GM15510 (cell line): ENCODE data around the gene AGFG1.

ENCODE experiments used
- POLR2A ChIP-seq: IDR thresholded peaks from 3 replicates; pipeline ENCODE4 v1.6.1; 2011; ENCODE audit warnings: borderline replicate concordance; ENCODE audit not compliant: insufficient read length; ENCODE audit errors: extremely low read depth

AGFG1 gene

DNA sequence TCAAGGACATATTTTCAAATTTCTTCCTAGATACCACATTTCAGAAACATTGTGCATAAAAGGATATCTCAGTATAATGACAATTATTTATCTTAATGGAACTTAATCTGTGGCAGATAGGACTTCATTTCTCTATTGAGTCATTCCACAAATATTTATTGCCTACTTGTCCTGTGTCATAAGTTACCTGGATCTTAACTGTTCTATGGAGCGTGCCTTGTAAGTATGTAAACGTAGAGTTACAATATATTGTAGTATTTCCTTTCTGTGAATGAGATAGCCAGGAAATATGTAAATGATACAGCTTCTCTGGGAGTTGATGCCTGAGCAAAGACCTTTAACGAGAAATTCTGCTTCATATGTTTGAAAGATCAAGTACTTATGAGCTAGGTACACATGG lies 2.5 kb downstream of the AGFG1 start:
- no peak for TF ChIP-seq POLR2A

DNA sequence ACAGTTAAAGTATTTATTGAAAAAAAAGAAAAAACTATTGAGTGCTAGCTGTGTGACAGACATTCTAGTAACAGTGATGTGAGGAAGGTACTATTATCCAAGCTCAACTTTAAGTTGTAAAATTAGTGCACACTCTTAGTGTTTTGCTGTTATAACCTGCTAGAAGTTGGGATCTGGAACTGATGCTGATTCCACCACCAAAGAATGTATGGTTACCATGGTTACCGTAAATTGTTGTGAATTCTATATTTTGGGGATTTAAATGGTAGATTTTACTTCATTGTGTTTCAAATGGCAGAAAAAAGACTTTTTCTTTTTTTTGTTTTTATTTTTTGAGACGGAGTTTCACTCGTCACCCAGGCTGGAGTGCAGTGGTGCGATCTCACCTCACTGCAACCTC lies 5.3 kb downstream of the AGFG1 start:
- no peak for TF ChIP-seq POLR2A

DNA sequence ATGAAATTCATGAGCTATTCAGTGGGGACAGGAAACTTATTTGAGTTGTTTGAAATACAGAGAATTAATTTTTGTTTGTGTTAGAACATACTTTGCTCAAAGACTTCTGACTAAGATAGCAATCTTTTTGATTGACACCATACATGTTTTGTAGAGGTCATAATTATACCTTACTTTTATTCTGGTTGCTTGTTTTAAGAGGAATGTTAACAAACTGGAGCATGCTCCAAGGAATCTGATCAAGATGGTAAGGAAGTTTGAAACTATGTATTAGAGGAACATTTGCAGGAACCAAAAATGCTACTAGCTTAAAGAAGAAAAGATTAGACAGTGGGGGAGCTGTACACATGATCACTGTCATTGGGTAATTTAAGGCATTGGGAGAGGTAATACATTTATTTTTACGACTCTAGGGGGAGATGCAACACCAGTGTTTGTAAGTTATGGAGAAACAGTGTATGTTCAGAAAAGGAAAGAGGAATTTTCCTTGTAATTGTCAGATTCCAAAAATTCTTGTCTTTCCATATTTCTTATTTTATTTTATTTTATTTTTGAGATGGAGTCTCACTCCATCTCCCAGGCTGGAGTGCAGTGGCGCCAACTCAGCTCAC lies 8.0 kb downstream of the AGFG1 start:
- no peak for TF ChIP-seq POLR2A

DNA sequence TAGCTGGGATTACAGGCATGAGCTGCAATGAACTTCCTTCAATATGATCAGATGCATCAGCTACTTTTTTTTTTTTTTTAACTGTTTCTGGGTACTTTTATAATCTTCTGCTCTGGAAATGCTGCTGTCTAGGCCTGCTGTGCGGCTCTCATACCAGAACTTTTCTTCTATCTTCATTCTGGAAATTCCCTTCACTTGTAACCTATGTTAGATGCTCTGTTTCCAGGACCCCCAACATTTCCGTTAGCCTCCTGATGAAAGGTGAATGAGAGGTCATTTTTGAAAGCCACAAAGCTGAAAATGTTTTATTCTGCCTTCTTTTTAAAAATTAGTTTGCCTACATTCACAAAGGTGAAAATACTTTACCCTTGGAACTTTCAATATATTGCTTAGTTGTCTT lies 8.6 kb downstream of the AGFG1 start:
- TF ChIP-seq POLR2A = no peak

DNA sequence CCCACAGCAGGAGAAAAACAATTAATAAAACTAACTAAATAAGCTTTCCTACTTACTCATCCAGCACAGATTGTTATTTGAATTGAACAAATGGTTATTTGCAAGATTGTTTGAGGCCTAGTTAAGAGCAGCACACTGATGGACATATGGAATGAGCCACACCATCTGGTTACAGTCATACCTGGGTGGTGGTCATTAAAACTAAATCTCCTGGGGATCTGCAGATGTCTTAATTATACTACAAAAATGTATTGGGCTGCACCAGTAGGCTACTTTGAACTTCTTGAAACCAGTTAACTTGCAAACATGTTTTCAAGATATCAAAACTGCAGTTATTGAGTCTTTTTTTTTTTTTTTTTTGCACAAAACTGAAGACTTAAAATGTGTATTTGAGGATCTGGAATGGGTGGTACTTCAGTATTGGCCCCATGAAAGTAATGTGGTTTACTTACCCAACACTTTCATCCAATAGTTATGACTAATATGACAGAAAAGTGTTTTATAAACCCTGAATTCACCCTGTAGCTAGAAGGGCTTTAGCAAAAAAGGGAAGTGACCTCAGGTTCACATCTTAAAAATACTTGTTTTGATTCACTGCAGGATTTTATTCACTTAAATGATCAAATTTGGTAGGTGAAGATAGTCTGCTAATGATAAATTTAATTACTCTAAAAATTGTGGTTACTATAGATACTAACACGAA lies 10.8 kb downstream of the AGFG1 start:
- no peak for TF ChIP-seq POLR2A

DNA sequence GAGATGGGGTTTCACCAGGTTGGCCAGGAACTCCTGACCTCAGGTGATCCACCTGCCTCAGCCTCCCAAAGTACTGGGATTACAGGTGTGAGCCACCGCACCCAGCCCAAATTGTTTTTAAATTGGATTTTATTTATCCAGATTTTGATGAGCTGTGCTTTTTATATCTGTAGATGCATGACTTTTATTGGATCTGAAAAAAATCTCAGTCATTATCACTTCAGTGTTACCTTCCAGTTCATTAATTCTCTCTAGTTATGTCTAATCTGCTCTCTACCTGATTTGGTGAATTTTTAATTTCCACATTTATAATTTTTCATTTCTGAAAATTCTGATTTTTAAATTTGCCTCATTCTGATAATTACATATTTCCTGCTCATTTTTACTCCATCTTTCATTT lies 13.5 kb downstream of the AGFG1 start:
- TF ChIP-seq POLR2A = no peak

DNA sequence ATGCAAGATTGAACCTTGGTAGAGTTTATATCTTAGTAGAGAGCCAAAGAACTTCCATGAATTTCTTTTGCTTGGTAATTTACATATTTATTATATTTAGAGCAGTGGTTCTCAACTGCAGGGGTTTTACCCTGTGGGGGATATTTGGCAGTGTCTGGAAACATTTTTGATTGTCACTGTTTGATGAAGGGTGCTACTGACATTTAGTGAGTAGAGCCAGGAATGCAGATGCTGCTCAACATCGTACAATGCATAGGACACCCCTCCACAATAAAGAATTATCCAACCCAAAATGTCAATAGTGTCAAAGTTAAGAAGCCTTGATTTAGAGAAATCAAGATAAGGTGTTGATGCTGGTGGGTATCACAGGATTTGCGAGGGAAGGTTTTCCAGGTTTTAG lies 14.7 kb downstream of the AGFG1 start:
- no peak for TF ChIP-seq POLR2A

DNA sequence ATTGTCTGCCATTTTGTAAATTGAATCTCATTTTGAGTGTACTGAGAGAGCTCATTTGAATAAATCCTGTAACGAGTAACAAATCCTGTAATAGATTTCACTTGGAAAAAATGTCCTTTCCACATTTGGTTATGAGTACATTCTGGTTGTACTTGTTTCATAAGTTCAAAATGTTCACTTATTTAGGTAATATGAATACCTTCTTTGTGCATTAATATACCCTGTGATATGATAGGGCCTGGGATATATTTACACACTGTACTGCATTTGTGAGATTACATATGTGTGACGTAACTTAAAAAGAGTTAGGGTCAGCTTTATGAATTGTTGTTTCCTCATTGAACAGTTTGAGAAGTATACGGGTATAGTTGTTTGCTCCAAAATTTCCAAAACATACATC lies 16.1 kb downstream of the AGFG1 start:
- TF ChIP-seq POLR2A = no peak

DNA sequence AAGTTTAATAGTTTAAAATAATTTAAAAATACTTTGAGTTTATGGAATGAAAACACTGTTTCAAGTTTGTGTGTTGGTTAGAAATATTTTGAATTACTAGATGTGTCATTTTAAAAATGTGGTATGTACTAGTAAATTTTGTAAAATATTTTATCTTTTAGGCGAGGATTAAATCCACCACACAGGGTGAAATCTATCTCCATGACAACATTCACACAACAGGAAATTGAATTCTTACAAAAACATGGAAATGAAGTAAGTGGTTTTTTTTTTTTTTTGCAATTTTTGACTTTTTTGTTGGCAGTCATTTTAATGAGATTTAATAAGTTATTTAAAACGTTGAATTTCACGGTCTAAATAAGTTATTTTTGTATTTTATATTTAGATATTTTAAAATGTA lies 19.4 kb downstream of the AGFG1 start:
- no peak for TF ChIP-seq POLR2A

DNA sequence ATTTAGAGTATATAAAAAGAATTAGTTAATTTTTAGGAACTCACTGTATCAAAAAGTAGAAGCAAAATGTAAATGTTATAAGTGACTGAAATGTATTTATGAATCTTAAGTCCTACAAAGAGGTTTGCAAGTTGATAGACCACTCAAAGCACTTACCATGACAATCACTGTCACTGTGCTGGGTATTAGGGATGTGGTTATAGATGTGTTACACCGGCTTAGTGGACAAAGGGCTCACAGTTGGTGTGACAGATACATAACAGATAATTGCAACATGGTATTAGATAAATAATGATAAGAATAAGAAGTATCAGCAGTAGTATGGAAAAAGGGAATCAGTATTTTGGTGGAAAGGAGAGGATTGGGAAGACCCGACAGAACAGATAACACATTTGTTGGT lies 21.6 kb downstream of the AGFG1 start:
- TF ChIP-seq POLR2A = no peak

DNA sequence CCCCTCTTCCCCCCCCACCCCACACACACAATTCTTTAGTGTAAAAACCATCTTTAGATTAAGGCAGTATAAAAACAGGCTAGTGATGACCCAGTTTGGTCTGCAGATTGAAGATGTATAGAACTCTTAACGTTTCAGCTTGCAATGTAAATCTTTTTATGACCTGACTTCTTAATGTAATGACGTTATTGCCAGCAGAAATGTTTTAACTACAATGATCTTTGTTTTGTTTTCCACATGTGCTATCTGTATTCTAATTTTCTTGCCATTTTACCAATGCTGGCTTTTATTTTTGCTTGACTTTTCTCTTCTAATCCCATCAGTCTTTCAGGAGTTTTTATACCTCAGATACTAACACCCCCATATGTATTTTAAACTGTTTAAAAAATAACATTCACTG lies 25.2 kb downstream of the AGFG1 start:
- TF ChIP-seq POLR2A = no peak

DNA sequence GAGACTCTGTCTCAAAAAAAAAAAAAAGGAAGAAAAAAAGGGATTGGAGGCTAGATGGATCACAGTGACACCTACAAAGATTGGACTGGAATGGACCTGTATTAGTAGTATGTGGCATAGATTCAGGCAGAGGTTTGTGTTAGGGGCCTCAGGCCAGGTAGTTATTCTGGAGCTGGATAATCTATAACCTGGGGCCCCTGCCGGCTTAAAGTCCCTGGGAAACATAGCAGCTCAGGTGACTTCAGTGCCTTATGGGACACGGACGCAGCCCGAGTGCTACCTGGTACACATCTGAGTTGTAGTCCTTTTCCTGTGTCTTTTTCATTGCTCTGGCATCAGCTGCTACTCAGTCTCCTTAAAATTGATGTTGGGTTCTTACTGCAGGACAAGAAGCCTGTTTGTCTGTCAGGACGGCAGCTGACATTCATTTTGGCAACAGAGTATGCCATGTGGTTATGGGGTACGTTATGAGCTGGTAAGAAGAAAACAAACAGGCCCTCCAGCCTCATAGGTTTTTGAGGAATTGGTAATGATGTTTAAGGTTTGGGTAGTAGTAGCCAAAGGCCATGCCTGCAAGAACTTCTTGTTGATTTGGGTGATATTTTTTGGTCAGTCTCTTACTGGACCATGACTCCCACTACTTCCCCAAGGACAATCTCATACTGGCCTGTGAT lies 27.8 kb downstream of the AGFG1 start:
- no peak for TF ChIP-seq POLR2A

DNA sequence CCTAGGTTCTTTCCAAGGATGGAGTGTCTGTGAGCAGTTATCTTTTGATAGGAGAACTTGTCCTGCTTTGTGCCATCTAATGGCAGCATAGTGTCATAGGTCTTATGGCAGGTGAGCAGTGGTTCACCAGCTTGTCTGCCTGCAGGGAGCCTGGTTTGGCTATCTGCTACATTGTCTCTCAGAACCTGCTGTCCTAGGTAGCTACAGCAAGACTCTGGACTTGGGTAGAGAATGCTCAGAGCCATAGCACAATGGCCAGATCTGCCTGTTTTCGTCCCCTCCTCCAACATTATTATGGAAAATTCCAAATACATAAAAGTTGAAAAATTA lies 28.3 kb downstream of the AGFG1 start:
- no peak for TF ChIP-seq POLR2A

DNA sequence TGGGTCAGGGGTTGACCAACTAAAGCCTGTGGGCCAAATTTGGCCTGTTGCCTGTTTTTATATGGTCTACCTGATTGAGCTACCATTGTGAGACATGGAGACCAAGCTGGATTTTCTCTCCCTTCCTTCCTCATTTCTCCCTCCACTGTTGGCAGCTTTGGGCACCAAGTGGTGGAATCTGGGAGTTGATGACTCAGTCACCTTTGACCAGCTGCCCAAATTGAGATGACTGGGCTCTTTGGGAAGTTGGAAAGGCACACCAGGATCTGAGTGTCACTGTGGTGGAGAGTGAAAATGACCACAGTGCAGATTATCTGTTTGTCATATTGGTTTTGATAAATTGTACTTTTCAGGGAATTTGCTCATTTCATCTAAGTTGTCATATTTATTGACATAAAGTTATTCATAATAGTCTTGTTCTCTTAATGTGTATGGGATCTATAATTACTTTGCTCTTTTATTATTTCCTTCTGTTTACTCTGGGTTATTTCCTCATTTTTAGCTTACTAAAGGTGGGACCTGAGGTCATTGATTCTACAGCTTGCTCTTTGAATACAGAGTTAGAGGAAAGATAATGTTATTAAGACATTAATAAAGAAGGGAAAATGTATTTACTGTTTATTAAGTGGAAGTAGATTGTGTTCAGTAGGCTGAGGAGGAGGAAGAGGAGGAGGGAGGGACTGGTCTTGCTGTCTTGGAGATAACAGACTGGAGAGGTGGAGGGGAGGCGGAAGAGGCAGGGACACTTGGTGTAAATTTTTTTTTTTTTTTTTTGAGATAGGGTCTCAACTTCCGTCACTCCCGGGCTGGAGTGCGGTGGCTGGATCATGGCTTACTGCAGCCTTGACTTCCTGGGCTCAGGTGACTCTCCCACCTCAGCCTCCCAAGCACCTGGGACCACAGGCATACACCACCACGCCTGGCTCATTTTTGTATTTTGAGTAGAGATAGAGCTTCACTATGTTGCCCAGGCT lies 31.8 kb downstream of the AGFG1 start:
- TF ChIP-seq POLR2A = no peak

DNA sequence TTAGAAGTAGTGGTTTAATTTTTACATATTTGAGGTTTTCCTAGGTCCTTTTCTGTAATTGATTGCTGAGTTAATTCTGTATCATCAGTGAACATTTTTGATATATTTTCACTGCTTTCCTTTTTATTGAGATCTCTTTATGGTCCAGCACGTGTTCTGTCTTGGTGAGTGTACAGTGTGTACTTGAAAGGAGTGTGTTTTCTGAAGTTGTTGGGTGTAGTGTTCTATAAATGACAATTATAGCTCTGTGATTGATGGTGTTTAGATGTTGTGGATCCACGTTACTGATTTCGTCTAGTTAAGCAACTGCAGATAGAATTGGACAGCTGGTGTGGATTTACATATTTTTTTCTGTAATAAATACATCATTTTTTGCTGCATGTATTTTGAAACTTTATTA lies 32.7 kb downstream of the AGFG1 start:
- TF ChIP-seq POLR2A = no peak

DNA sequence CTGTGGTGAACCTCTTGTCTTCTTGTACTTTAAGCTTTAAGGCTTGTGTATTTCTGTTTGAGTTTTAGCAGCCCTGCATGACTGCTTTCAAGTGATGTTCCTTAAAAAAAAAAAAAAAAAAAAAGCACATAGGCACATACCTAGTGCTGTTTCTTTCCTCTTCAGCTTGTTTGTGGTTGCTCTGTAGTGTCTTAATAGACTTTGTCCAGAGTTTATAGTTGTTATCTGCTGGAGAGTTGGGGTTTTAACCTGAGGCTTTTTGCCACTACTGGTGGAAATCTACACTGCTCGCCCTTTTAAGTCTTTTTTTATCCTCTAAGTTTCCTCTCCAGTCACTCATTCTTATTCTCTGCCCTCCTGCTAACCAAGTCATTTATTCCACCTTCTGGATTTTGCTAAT lies 34.5 kb downstream of the AGFG1 start:
- no peak for TF ChIP-seq POLR2A

DNA sequence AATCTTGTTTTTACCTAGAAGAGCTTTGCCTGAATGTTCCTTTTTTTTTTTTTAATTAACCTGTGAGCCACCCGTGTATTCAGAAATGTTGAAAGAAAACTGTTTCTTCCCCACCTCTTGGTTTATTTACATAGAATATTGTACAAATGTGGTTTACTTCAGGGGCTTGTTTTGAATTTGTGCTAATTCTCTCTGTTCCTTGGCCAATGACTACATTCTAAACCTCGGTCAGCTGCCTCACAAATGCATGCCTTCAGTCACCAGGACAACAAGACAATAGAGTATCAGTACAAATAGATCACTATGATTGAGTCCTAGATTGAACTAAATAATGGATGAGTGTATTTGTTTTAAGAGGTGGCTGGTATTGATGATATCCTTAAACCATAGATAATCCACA lies 36.0 kb downstream of the AGFG1 start:
- no peak for TF ChIP-seq POLR2A
